GM19238 (cell line): Measurements from ENCODE around the gene DCLK2.

Source experiments
- DNase-seq: peaks from one replicate; pipeline ENCODE4 v3.0.0; 2011; ENCODE audit warnings: low spot score; ENCODE audit not compliant: insufficient read length

The DCLK2 gene

DNA sequence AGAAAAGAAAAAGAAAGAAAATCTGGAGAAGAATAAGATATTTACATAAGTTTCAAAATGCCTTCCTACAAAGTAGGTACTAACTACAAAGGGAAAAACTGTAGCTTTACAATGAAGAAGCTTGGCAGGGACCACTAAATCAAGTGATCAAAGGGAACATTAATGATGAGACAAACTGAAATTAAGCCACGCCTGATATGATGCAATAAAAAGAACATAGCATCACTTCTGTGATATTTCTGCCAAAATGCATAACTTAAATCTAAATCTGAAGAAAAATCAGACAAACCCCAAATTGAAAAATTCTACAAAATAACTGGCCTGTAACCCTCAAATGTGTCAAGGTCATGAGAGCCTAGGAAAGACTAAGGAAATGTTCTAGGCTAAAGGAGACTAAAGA is 8.9 kb upstream of the DCLK2 start:
- no peak for DNase-seq

DNA sequence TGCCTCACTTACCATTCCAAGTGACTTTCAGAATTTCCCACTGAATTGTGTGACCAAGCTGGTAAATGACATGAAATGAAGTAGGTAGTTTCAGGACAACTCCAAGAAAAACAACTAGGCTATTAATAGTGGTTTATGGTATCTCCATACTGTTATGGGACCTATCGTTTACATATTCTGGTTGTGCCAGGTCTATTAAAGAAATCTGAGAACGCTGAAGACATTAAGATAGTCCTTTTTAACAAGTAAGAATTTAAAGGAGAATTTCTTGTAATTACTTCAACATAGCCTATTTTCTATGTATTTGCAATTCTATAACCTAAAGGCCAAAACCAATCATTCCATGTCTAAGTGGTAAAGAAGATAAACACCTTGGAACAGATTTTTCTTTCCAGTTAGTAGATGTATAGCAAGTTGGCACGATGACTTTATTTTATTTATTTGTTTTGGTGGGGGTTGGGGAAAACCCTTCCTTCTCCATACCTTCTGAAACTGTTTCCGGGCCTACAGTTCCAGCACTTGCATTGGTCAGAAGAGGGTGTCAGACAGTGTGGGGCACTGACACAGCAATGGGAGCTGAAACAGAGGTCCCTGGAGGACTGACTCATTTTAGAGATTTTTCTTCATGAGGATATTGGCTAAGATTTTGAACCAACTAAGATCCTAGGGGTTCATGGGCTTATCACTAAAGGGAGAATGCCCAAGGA is 7.6 kb upstream of the DCLK2 start:
- DNase-seq = no peak

DNA sequence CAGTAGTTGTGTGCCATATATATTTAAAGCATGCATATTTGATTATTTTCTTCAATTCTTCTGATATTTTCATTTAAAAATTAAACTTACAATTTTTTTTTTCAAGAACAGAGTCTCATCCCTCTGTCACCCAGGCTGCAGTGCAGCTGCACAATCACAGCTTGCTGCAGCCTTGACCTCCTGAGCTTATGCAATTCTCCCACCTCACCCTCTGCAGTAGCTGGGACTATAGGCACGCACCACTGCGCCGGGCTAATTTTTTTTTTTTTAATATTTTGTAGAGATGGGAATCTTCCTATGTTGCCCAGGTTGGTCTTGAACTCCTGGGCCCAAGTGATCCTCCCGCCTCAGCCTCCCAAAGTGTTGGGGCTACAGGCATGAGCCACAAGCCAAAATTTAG is 5.8 kb upstream of the DCLK2 start:
- no peak for DNase-seq

DNA sequence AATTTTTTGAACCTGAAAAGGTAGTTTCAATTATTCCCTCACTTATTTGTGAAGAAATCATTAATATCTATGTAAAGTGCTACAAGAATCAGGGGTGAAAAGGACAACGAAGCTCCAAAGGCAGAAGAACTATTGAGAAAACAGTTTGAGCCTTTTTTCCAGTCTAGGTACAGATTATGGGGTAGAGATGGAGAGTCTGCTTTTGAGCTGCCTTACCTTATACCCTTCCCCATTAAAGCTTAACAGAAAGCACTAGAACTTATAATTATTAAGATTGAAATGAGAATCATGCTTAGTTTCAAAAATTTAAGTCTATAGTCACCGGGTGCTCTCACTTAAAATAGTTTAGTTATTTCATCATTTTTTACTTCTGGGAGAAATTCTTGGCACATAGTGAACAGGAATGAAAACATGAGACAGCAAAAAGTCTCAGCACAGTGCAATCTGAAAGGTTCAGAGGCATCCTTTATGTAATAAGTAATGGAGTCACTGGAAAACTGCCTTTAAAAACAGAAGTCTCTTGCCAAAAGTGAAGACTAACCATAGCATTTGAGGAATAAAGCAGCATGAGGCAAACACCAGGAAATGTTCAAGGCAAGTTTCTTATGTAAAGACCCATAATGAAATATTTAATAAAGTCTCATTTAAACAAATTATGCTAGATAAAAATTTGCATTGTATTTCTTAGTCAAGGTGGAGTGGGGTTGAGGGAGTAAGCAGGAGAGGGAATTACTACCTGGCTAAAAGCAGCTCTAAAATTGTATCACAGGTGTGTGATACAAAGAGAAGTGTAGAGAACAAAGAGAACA is 5.1 kb upstream of the DCLK2 start:
- DNase-seq = no peak

DNA sequence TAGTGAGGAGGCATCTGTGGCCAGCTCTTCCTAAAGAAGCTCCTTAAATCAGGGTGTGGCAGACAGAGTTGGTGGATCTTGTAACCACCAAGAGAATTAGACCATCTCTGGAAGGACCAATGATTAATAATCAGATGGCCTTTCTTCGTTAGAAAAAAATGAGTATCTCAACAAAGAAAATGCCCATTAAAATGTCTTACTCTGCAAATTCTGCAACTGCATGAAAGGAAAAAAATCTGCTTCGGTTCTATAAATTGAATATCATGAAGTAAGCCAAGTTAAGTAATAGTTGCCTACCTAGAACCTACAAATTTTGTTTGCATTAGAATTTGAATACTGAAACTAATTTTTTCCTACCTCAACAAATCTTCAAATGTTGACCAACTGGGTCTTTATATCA is 4.2 kb upstream of the DCLK2 start:
- DNase-seq = no peak

DNA sequence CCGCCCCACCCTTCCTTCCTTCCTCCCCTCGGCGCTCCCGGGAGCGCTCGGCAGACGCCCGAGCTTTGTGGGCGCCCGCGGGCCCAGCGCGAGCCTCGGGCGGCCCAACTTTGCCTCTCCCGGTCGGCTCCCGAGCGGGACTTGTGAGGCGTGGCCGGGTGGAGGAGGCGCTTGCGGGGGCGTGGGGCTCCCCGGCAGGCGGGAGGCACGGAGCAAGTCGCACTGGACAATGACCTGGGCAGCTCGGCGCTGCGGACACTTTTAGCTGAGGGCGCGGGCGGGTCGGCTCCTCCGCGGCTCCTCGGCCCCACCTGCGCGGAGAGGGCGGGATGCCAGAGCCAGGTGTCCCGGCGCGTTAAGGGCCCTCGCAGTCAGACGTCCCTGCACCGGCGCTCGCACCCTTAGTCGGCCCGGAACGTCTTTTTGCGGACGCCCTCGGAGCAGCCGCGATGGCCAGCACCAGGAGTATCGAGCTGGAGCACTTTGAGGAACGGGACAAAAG is 385 bp downstream of the DCLK2 start:
- no peak for DNase-seq

DNA sequence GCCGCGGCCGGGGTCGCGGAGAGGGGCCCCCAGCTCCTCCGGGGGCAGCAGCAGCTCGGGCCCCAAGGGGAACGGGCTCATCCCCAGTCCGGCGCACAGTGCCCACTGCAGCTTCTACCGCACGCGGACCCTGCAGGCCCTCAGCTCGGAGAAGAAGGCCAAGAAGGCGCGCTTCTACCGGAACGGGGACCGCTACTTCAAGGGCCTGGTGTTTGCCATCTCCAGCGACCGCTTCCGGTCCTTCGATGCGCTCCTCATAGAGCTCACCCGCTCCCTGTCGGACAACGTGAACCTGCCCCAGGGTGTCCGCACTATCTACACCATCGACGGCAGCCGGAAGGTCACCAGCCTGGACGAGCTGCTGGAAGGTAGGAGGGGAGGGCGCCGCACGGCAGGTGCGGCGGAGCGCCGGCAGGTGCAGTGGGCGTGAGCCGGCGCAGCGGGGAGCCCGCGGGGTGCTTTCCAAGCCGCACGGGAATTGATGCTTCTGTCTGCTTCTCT is 886 bp downstream of the DCLK2 start:
- peak; percentile 12 for DNase-seq

DNA sequence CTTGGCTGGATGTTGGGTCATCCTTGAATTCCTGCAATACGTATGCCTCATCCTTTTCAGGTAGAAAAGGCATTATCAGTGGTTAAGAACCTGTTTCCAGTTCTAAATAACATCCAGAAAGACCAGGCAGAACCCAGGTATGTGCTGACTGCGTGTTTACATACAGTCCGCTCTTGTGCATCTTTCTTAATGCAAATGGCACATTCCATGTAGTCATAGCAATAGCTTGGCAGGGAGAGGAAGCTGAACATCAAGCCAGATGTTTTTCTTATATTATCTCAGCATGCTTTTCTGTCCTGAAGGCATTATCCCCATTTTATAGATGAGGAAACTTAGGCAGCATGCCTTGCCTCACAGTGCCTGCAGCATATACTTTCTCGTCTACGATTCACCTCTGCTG is 2.1 kb downstream of the DCLK2 start:
- no peak for DNase-seq

DNA sequence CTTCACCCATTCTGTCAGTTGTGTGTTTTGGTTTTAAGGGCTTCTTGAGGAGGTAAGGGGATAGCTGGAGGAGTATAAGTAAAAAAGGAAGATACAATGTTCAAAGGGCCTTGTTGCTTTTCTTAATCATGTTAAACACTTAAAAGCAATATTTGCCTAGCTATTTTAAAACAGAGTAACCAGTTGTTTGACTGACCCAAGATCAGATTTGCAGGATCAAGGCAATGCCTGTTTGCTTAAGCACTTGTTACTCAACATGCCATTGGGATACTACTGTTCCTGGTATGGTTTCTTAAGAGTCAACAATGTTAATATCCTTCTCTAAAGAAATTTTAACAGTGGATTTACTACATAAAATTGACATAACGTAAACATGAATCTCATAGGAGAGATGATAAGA is 2.6 kb downstream of the DCLK2 start:
- no peak for DNase-seq

DNA sequence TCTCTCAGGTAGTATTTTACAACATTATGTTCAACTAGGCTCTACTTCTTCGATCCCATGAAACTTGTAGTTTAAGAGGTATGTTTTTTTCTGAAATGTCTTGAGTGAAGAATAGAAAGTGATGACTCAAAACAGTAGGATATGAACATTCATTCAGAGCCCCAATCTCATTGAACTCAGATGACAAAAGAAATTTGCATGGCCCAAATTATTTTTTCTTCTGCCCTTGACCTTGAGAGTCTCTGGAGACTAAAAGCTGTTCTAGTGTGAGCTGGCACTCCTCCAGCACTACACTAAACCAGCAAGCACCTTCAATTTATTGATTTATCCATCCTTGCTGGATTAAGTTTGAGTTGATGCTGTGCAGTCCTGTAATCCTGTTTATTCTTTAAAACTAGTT is 4.0 kb downstream of the DCLK2 start:
- DNase-seq = peak; percentile 7

DNA sequence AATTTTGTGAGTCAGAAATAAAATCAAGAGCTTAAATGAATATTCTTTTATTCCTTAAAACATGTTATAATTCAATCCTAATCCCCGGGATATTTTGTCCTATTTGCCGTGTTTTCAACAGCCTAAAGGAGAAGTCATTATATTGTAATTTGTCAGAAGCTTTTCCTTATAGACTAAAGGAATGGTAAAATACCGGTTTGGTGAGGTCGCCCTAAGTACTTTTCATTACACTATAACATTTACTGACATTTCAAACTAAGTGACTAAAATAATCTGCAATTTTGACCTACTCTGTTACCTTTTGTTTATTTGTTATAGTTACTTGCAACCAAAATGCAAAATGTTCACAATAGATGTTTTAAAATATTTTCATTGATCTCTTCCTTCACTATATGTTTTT is 8.8 kb downstream of the DCLK2 start:
- DNase-seq = no peak

DNA sequence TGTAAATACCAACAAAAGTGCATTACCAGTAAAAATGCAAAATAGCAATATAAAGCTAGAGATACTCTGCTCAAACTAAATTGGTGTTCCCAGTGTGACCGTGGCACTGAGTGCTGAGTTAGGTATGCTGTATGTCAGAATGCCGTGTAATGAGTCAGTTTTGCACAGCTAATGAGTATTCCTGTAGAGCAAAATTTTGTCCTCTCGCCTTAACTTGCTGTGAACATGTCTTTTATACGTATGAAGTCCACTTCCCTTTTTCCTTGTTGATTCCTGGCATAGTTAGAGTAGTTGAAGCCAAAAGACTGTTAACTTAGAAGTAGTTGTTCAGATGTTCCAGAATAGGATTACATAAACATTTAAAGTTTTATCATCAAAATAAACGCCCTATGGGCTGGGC is 11.5 kb downstream of the DCLK2 start:
- DNase-seq = no peak

DNA sequence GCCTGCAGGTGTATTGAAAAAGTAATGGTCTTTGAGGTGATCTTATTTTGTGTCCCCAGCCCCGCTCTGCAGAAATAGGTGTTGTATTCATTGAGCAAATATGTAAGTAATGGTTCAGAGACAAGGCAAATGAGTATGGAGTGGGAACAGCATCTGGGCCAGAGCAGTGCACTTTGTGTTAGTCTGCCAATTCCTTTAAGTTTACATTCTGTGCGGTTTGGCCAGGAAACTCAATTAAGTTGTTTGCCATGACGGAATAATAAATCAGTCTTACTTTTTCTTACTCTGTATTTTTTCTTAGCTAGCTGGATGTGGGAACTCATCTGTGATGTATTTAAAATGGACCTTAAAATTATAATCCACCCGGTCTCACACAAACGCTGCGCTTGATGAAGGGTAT is 12.6 kb downstream of the DCLK2 start:
- DNase-seq = no peak

DNA sequence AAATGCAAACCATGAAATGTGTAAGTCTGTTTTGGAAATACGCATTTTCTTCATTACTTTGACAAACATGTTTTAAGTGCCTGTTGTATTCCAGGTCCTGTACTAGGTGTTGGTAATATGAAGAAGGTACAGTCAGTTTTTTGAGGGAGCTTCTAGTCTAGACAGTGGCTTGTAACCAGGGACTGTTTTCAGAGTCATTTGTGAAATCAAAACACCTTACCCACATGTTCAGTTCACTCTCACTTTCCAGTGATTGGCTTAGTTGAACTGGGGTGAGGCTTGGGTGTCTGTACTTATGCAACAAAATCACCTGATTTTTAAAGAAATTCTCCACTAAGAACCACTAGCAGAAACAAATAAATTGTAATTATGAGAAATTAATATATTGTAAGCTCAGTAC is 16.4 kb downstream of the DCLK2 start:
- no peak for DNase-seq

DNA sequence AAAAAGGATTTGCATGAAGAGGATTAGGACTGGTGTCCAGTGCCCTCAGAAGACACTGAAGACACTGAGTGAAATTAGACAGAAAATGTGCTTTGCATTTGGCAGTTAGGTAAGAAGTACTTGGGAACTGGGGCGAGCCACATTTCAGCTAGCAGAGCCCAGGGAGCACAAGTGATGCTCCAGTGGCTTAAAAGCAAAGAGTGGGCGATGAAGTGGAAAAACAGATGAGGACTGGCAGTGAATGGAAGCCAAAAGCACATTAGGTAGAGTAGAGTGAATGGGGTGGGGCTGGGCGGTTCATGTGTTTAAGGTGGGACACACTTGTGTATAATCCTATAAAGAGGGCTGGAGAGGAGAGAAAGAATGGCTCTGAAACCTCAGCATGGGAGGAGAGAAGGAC is 18.4 kb downstream of the DCLK2 start:
- no peak for DNase-seq

DNA sequence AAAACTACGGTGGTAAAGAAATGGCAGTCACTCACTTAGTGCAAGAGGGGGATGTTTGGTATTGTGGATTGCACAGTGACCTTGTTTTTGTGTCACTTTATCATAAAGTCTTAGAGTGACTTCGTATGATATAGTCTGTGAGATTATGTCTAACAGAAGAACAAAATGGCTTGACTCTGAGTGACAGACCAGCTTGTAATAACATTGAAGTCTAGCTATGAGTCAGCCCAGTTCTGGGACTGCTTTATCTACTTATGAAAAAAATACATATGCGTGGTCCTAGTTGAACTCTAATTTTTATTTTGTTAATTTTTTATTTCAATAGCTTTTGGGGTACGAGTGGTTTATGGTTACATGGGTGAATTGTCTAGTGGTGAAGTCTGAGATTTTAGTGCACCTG is 20.0 kb downstream of the DCLK2 start:
- no peak for DNase-seq

DNA sequence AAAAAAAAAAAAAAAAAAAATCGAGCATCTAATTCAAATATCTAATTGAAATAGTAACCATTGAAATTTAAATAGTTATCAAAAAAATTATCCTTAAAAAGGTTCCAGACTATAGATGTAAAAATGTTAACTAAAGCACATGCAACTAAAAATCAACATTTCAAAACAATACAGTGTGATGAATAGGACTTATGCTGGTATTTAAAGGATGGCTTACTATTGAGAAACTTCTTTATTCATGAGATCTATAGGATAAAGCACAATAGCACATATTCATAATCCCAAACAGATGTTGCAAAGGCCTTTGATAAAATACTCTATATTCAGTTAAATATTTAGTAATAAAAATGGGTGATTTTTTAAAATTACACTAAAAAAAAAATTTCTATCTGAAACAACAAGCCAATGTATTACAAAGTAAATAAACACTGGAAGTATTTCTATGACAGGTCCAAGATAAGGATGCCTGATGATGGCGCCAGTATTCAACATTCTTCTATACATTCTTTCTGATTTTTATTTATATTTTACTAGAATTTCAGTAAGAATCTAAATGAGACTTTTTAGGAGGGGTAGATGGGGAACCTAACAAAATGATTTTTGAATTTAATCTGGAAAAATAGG is 26.3 kb downstream of the DCLK2 start:
- no peak for DNase-seq

DNA sequence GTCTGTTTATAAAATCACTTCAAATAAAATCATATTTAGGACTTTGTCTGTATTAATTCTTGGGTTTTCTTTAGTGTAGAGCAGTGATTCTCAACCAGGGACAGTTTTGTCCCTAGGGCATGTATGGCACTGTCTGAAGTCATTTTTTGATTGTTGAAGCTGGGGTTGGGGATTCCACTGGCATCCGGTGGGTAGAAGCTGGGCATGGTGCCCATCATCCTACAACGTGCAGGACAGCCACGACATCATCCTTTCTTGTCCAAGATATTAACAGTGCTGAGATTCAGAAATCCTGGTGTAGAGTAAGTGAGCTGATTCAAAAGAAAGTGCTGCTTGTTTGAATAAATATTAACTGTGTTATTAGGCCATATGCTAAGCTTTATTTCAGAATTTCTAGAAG is 28.6 kb downstream of the DCLK2 start:
- no peak for DNase-seq

DNA sequence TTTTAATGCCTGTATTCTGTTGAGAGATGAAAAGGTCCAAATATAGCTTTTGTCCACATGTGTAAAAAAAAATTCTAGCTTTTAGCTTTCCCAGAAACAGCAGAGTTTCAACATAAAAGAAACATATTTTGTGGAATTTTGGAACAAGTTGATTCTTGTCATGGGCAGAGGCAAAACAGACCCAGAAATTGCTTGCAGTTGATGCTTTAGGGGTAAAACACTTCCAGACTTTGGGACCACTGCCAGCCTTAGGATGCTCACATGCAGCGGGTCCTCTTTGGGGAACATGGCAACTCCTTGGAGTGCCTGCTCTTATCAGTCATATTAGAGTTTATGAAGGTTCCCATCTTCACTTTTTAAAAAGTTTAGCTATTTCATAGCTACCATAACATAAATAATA is 30.4 kb downstream of the DCLK2 start:
- DNase-seq = no peak

DNA sequence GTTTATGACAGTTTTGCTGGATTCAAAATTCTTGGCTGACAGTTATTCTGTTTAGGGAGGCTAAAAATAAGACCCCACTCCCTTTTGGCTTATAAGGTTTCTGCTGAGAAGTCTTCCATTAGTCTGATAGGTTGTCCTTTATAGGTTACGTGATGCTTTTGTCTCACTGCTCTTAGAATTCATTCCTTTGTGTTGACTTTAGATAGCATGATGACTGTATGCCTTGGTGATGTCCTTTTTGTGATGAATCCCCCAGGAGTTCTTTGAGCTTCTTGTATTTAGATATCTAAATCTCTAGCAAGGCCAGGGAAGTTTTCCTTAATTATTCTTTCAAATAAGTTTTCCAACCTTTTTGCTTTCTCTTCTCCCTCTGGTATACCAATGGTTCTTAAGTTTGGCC is 36.4 kb downstream of the DCLK2 start:
- DNase-seq = no peak

DNA sequence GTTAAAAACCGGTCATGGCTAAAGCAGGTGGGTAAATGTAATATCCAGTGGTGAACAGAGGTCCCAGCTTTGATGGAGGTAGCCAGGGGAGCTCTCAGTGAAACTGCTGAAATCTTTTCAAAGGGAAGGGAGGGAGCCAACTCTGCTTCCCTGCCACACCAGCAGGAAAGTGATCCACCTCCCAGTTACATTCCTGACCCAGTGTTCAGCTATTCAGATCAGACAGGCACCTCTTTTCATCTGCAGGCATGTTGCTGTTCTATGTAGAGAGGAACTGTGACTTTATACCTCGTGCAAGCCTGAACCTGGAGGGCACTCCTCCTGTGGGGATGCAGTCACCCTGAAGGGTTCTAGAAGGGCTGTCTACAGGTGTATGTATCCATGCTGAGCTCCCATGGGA is 37.6 kb downstream of the DCLK2 start:
- no peak for DNase-seq

DNA sequence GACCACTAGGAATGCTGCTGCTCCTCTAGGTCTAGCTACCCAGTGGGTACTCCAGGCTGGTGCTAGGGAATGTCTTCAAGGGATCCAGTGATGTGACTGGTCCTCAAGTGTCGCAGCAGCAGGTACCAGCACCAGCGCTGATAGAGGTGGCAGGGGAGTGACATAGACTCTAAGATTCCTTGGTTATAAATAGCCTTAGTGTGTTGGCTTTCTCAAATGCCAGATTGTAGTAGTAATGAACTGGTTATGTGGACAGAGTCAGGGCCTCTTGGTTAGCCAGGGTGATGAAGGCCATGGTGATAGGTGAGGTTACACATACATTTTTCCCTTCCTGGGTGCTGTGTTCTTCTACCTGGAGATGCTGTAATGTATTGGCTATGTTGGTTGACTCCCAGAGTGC is 38.3 kb downstream of the DCLK2 start:
- DNase-seq = no peak
